ENCODE measurements around the gene CLDND1. TPM values are rescaled to one million over a fixed set of nuclear protein-coding genes. Genes with fewer than 3 reads are reported as not detected.

CLDND1 gene
- 91.2 and 94.4 TPM in 2 replicates for total RNA-seq

DNA sequence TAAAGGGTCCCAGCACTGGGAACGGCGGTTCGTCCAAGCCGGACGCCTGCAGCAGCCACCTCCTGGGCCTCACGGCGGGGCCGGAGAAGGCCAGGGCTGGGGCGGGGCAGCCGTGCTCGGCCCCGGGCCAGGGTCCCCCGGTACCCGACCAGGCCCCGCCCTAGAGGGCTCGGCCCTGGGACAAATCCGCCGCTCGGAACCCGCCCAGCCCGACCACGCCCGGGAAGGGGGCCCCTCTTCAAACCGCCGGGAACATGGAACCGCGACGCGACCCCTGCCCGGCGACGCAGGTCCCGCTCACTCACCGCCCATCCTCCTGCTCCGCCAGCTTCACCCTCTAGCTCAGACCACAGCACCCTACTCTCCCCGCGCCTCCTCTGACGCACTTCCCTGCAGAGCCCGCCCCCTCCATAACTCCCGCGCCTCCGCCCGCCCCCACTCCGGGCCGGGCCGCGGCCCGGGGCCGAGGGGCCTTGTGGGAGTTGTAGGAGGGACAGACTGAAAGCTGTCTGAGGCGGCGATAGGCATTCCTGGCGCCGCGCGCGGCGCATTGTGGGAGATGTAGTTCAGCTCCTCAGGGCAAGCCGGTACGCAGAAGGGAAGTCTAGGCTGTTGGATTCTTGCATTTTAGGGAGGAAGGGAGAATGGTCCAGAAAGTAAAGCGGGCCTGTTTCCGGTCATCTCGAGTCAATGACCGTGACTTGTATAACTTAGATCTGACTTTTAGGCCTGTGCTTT lies at the start of gene CLDND1:
CLDND1 (minus strand) TSS at position 359 of the 738 bp plus-strand sequence. CDS start 1,478 bp downstream, outside the sequence.

DNA sequence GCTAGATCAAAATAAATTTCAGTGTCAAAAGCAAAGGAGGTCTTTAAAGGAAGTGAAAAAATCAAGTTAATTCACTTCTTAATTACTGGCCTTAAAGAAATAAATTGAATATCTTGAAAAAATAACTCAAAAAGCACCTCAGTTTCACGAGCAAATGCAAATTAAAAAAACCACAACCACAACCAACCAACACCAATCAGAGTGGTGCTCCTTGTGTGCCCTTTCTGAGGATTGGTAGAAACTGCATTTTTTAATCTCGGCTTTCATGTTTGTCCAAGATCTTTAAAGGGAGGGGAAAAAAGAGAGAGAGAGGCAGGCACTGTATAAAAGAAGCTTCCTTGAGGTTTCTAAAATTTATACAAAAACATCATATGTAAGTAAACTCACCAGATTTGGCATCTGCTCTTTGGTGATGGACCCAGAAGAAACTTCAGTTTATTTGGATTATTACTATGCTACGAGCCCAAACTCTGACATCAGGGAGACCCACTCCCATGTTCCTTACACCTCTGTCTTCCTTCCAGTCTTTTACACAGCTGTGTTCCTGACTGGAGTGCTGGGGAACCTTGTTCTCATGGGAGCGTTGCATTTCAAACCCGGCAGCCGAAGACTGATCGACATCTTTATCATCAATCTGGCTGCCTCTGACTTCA lies 9.0 kb upstream of the CLDND1 start, which contains the start of gene GPR15:
GPR15 (plus strand) TSS at position 357 of the 653 bp plus-strand sequence; CDS start at position 413, 56 bp downstream.

DNA sequence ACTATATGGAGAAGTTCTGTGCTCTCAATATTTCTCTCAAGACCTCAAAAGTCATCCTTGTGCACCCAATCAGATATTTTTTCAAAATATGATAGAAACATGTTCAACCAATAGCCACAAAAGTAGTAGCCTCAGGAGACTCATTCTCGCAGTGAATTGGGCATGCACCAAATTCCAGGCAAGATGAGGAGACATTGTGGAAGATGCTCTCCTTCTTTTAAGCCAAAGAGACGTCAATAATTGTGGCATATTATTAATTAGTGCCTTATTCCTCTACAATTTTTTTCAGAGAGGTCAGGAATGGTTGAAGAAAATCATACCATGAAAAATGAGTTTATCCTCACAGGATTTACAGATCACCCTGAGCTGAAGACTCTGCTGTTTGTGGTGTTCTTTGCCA lies 25.3 kb downstream of the CLDND1 start, which contains the start of gene OR5K2:
OR5K2 (plus strand) TSS at position 301 of the 400 bp plus-strand sequence; CDS start at position 301, 0 bp downstream.

Small RNAs within 50 kb of the gene (small RNA-seq; reads per million reads assigned to genes)
- not detected for gene RPL38P4

Other genes with a start within 250 kb of the CLDND1 start
- not detected in 2 replicates for gene OR5H2, start 240.4 kb downstream of the CLDND1 start, total RNA-seq
- gene OR5K4, start 169.0 kb downstream of the CLDND1 start, total RNA-seq: not detected in 2 replicates
- gene OR5K3, start 132.2 kb downstream of the CLDND1 start, total RNA-seq: not detected in 2 replicates
- gene OR5K1, start 59.7 kb downstream of the CLDND1 start, total RNA-seq: not detected in 2 replicates
- gene OR5K2, start 25.2 kb downstream of the CLDND1 start, total RNA-seq: not detected in 2 replicates
- not detected in 2 replicates for gene GPR15, start 9.1 kb upstream of the CLDND1 start, total RNA-seq
- 16.8 and 20.8 TPM in 2 replicates for gene CPOX, start 70.7 kb upstream of the CLDND1 start, total RNA-seq
- 0.49 and 1.3 TPM in 2 replicates for gene ST3GAL6, start 240.4 kb upstream of the CLDND1 start, total RNA-seq

Measured in hair follicle dermal papilla cell (primary cell).